Body of pancreas (tissue), 4 donors: Measurements from ENCODE around the gene HMGXB4.

Source experiments
- CTCF ChIP-seq, 7 experiments: fragments of 450-650 bp in 4 of 7; fragments of 200-600 bp in 3 of 7; sonication (generic) in 3 of 7; IDR thresholded peaks; one replicate each; pipeline ENCODE4 v1.5.1; 2016 to 2019; ENCODE audit warnings: antibody characterized with exemption in 7 of 7
- POLR2A ChIP-seq, 3 donors: fragments of 450-650 bp; IDR thresholded peaks; one replicate each; pipeline ENCODE4 v1.6.1; 2016; ENCODE audit warnings: antibody characterized with exemption in 3 of 3, mild to moderate bottlenecking in 2 of 3

- TF ChIP-seq CTCF (IDR thresholded peaks at IDR 0.05) = no peak
- TF ChIP-seq POLR2A (IDR thresholded peaks at IDR 0.05) = no peak
These were observed 67.9 kb downstream of the HMGXB4 start for GRCh38 chr22:35325209-35325608.
